ENCODE results near the gene INHBC.

INHBC gene

GRCh38 chr12:57470286-57470969 is 35.8 kb downstream of the INHBC start:
- Mint-ChIP-seq H3K9me3 (no peaks in the 10 kb centered on the region), H3K4me3 (no peak overlapping the region), H3K27me3 (no peaks in the 10 kb centered on the region), H3K4me1 (ENCODE audit: low read depth in 2 of 2) (peaks cover 24 to 52% of the 10 kb centered on the region in 2 donors), H3K27ac (peak overlapping the region in 1 of 2 donors; percentile 90), H3K36me3 (ENCODE audit: insufficient read depth) (peaks cover 73% of the 10 kb centered on the region)
- DNase-seq: no peak
- ATAC-seq (replicated peaks): no peak

DNA sequence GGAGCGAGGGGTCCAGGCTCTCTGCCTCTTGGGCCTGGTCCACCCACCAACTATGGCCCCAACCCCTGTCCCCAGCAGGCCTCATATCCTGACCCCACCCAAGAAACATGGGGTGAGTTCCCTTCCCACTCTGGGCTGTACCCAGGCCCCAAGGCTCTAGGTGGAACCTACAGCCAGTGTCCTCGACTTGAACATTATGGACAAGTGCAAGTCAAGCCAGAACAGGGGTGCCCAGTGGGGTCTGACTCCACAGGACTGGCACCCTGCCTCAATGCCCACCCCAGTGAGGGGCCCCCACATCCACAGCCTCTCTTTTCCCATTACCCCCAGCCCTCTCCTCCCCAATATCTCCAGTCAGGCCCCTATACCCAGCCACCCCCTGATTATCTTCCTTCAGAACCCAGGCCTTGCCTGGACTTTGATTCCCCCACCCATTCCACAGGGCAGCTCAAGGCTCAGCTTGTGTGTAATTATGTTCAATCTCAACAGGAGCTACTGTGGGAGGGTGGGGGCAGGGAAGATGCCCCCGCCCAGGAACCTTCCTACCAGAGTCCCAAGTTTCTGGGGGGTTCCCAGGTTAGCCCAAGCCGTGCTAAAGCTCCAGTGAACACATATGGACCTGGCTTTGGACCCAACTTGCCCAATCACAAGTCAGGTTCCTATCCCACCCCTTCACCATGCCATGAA is 36.5 kb downstream of the INHBC start:
- DNase-seq (no peak), ATAC-seq (replicated peaks) (no peak)
- Mint-ChIP-seq H3K9me3 (no peaks in the 10 kb centered on the region), H3K4me1 (ENCODE audit: low read depth in 2 of 2) (peaks cover 25 to 46% of the 10 kb centered on the region in 2 donors), H3K36me3 (ENCODE audit: insufficient read depth) (peaks cover 69% of the 10 kb centered on the region), H3K27me3 (no peaks in the 10 kb centered on the region), H3K27ac (peak overlapping the region; percentile 84 to 90), H3K4me3 (no peak overlapping the region)

GRCh38 chr12:57471661-57472060 is 37.1 kb downstream of the INHBC start:
- H3K27ac Mint-ChIP-seq: peak overlapping the region; percentile 84 to 90
- peaks cover 73% of the 10 kb centered on the region for H3K36me3 Mint-ChIP-seq (ENCODE audit: insufficient read depth)
- peaks cover 31 to 52% of the 10 kb centered on the region in 2 donors for H3K4me1 Mint-ChIP-seq (ENCODE audit: low read depth in 2 of 2)
- H3K9me3 Mint-ChIP-seq: no peaks in the 10 kb centered on the region
- H3K27me3 Mint-ChIP-seq: no peaks in the 10 kb centered on the region
- DNase-seq: no peak
- no peak overlapping the region for H3K4me3 Mint-ChIP-seq
- ATAC-seq (replicated peaks): no peak

GRCh38 chr12:57472391-57472790 is 37.8 kb downstream of the INHBC start:
- peaks cover 77% of the 10 kb centered on the region for H3K36me3 Mint-ChIP-seq (ENCODE audit: insufficient read depth)
- ATAC-seq (replicated peaks): no peak
- H3K27ac Mint-ChIP-seq: peak overlapping the region; percentile 84 to 90
- no peaks in the 10 kb centered on the region for H3K27me3 Mint-ChIP-seq
- no peaks in the 10 kb centered on the region for H3K9me3 Mint-ChIP-seq
- H3K4me1 Mint-ChIP-seq (ENCODE audit: low read depth in 2 of 2): peaks cover 36 to 54% of the 10 kb centered on the region in 2 donors
- DNase-seq: no peak
- no peak overlapping the region for H3K4me3 Mint-ChIP-seq

- no peaks in the 10 kb centered on the region for H3K9me3 Mint-ChIP-seq
- H3K27me3 Mint-ChIP-seq: no peaks in the 10 kb centered on the region
- no peak for DNase-seq
- H3K36me3 Mint-ChIP-seq (ENCODE audit: insufficient read depth): peaks cover 86% of the 10 kb centered on the region
- no peak for ATAC-seq (replicated peaks)
- peak overlapping the region; percentile 59 to 90 for H3K27ac Mint-ChIP-seq
- H3K4me1 Mint-ChIP-seq (ENCODE audit: low read depth in 2 of 2): peaks cover 43 to 55% of the 10 kb centered on the region in 2 donors
- H3K4me3 Mint-ChIP-seq: peak overlapping the region; percentile 36 to 77
Measured at GRCh38 chr12:57473392-57473791, 38.8 kb downstream of the INHBC start.

GRCh38 chr12:57473886-57474285 is 39.3 kb downstream of the INHBC start:
- ATAC-seq (replicated peaks) (no peak), DNase-seq (no peak)
- Mint-ChIP-seq H3K4me1 (ENCODE audit: low read depth in 2 of 2) (peaks cover 48 to 59% of the 10 kb centered on the region in 2 donors), H3K9me3 (no peaks in the 10 kb centered on the region), H3K36me3 (ENCODE audit: insufficient read depth) (peaks cover 91% of the 10 kb centered on the region), H3K27ac (peak overlapping the region; percentile 78 to 90), H3K4me3 (peak overlapping the region; percentile 77 to 98), H3K27me3 (no peaks in the 10 kb centered on the region)

DNA sequence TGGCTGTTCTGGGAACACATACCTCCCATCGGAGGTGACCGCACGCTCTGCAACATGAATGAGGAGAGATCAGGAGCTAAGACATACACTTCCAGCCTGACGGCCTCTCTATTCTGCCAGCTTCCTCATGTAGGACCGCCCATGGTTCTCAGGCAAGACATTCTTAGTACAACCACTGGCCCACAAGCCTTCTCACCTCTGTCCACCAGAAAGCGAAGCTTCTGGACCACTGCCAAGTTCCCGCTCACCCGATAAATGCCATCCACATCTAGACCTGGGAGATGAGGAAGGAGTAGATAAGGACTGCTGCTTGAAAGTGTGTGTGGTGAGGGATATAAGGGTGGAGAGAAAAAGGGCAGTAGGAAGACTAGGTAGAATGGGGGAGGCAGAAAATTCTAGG is 39.8 kb downstream of the INHBC start:
- H3K27ac Mint-ChIP-seq: peak overlapping the region; percentile 78 to 90
- H3K27me3 Mint-ChIP-seq: no peaks in the 10 kb centered on the region
- DNase-seq (no peak), ATAC-seq (replicated peaks) (no peak)
- peak overlapping the region; percentile 77 to 98 for H3K4me3 Mint-ChIP-seq
- H3K36me3 Mint-ChIP-seq (ENCODE audit: insufficient read depth): peaks cover 91% of the 10 kb centered on the region
- H3K4me1 Mint-ChIP-seq (ENCODE audit: low read depth in 2 of 2): peaks cover 54 to 64% of the 10 kb centered on the region in 2 donors
- no peaks in the 10 kb centered on the region for H3K9me3 Mint-ChIP-seq

- H3K4me3 Mint-ChIP-seq: peak overlapping the region; percentile 77 to 98
- ATAC-seq (replicated peaks) (no peak), DNase-seq (no peak)
- H3K4me1 Mint-ChIP-seq (ENCODE audit: low read depth in 2 of 2): peaks cover 58 to 69% of the 10 kb centered on the region in 2 donors
- H3K9me3 Mint-ChIP-seq: no peaks in the 10 kb centered on the region
- peak overlapping the region; percentile 78 to 90 for H3K27ac Mint-ChIP-seq
- H3K36me3 Mint-ChIP-seq (ENCODE audit: insufficient read depth): peaks cover 91% of the 10 kb centered on the region
- no peaks in the 10 kb centered on the region for H3K27me3 Mint-ChIP-seq
Measured at GRCh38 chr12:57474862-57475261, 40.3 kb downstream of the INHBC start.

- Mint-ChIP-seq H3K36me3 (ENCODE audit: insufficient read depth) (peaks cover 91% of the 10 kb centered on the region), H3K4me3 (peak overlapping the region; percentile 97 to 98), H3K27me3 (no peaks in the 10 kb centered on the region), H3K9me3 (no peaks in the 10 kb centered on the region), H3K27ac (peak overlapping the region; percentile 96 to 98), H3K4me1 (ENCODE audit: low read depth in 2 of 2) (peaks cover 62 to 75% of the 10 kb centered on the region in 2 donors)
- DNase-seq (no peak), ATAC-seq (replicated peaks) (no peak)
Measured at GRCh38 chr12:57475271-57476161, 40.9 kb downstream of the INHBC start.

- Mint-ChIP-seq H3K27ac (peak overlapping the region; percentile 96 to 98), H3K4me3 (peak overlapping the region; percentile 97 to 98), H3K4me1 (ENCODE audit: low read depth in 2 of 2) (peaks cover 68 to 77% of the 10 kb centered on the region in 2 donors), H3K9me3 (no peaks in the 10 kb centered on the region), H3K27me3 (no peaks in the 10 kb centered on the region), H3K36me3 (ENCODE audit: insufficient read depth) (peaks cover 86% of the 10 kb centered on the region)
- ATAC-seq (replicated peaks) (peak; percentile 31), DNase-seq (peak; percentile 69 to 78 (median 77))
Measured at GRCh38 chr12:57476162-57476992, 41.8 kb downstream of the INHBC start.

GRCh38 chr12:57476993-57477709 is 42.6 kb downstream of the INHBC start:
- peaks cover 73 to 78% of the 10 kb centered on the region in 2 donors for H3K4me1 Mint-ChIP-seq (ENCODE audit: low read depth in 2 of 2)
- H3K27ac Mint-ChIP-seq: peak overlapping the region; percentile 96 to 98
- H3K4me3 Mint-ChIP-seq: peak overlapping the region; percentile 97 to 98
- H3K36me3 Mint-ChIP-seq (ENCODE audit: insufficient read depth): peaks cover 78% of the 10 kb centered on the region
- H3K27me3 Mint-ChIP-seq: no peaks in the 10 kb centered on the region
- ATAC-seq (replicated peaks): no peak
- no peak for DNase-seq
- no peaks in the 10 kb centered on the region for H3K9me3 Mint-ChIP-seq

All from effector memory CD8-positive, alpha-beta T cell (primary cell).